ENCODE measurements around the gene MDGA2. TPM values are rescaled to one million over a fixed set of nuclear protein-coding genes. Genes with fewer than 3 reads are reported as not detected.

MDGA2 gene
- polyA plus RNA-seq, 1 of the 3 experiments (the other 2 are of a cell fraction) = not detected

DNA sequence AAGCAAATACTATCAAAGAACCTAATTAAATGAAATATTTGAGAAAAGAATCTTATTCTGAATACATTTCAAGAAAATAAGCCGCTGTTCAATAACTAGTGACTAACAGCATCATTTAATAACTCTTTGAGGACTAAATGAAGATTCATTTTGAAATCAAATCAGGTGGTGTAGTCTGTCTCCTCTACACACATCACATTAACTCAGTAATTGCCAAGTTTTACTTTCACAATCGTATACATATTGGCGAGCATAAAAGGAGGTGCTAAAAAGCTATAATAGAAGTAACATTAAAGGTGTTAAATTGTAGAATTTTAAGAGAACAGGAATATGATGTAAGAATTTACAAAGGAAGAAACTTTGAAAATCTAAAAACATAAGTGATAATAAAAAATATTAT lies 185.1 kb downstream of the MDGA2 start:
- no peaks in the 10 kb centered on the region for H4K20me1 ChIP-seq (ENCODE audit: insufficient read depth)
- no peak for DNase-seq
- no peaks in the 10 kb centered on the region for H3K79me2 ChIP-seq (ENCODE audit: insufficient read depth)
- H3K9ac ChIP-seq = no peak overlapping the region
- H3K4me3 ChIP-seq (ENCODE audit: low read depth in 2 of 2, low read length in 1 of 2) = no peak overlapping the region
- no peaks in the 10 kb centered on the region for H3K9me2 ChIP-seq
- 5% methylated on average over 3 of the region's 3 CpGs for WGBS (ENCODE audit: low lambda C conversion rate)
- TF ChIP-seq CHD2 (IDR thresholded peaks at IDR 0.05; ENCODE audit: low read length, partially characterized antibody) (no peak), USF1 (IDR thresholded peaks at IDR 0.05; ENCODE audit: borderline replicate concordance, low read depth) (no peak), ZBTB33 (IDR thresholded peaks at IDR 0.05; ENCODE audit: borderline replicate concordance, low read depth) (no peak), NRF1 (IDR thresholded peaks at IDR 0.05; ENCODE audit: low read depth, low read length) (no peak), RFX5 (IDR thresholded peaks at IDR 0.05; ENCODE audit: low read length) (no peak), JUND (IDR thresholded peaks at IDR 0.05) (no peak), TCF12 (IDR thresholded peaks at IDR 0.05) (no peak), TEAD4 (IDR thresholded peaks at IDR 0.05; ENCODE audit: borderline replicate concordance, insufficient read depth) (no peak), MXI1 (IDR thresholded peaks at IDR 0.05; ENCODE audit: low read depth, low read length) (no peak), CTCF (IDR thresholded peaks at IDR 0.05) (no peak), GABPA (IDR thresholded peaks at IDR 0.05; ENCODE audit: low read depth) (no peak), PBX3 (IDR thresholded peaks at IDR 0.05) (no peak), FOXM1 (IDR thresholded peaks at IDR 0.05; ENCODE audit: low read depth) (no peak)
- TF ChIP-seq, protein P1, sequence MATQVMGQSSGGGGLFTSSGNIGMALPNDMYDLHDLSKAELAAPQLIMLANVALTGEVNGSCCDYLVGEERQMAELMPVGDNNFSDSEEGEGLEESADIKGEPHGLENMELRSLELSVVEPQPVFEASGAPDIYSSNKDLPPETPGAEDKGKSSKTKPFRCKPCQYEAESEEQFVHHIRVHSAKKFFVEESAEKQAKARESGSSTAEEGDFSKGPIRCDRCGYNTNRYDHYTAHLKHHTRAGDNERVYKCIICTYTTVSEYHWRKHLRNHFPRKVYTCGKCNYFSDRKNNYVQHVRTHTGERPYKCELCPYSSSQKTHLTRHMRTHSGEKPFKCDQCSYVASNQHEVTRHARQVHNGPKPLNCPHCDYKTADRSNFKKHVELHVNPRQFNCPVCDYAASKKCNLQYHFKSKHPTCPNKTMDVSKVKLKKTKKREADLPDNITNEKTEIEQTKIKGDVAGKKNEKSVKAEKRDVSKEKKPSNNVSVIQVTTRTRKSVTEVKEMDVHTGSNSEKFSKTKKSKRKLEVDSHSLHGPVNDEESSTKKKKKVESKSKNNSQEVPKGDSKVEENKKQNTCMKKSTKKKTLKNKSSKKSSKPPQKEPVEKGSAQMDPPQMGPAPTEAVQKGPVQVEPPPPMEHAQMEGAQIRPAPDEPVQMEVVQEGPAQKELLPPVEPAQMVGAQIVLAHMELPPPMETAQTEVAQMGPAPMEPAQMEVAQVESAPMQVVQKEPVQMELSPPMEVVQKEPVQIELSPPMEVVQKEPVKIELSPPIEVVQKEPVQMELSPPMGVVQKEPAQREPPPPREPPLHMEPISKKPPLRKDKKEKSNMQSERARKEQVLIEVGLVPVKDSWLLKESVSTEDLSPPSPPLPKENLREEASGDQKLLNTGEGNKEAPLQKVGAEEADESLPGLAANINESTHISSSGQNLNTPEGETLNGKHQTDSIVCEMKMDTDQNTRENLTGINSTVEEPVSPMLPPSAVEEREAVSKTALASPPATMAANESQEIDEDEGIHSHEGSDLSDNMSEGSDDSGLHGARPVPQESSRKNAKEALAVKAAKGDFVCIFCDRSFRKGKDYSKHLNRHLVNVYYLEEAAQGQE (IDR thresholded peaks at IDR 0.05; ENCODE audit: low read depth, low read length) = no peak
- TF ChIP-seq, protein P2, sequence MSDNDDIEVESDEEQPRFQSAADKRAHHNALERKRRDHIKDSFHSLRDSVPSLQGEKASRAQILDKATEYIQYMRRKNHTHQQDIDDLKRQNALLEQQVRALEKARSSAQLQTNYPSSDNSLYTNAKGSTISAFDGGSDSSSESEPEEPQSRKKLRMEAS (IDR thresholded peaks at IDR 0.05; ENCODE audit: low read depth) = no peak
- no peaks in the 10 kb centered on the region for H3K36me3 ChIP-seq (replicated peaks in 1 of 2; ENCODE audit: control insufficient read depth in 1 of 2, insufficient read depth in 2 of 2, low read length in 1 of 2)
- H3K27me3 ChIP-seq (ENCODE audit: insufficient read depth) = no peaks in the 10 kb centered on the region
- H3K9me3 ChIP-seq = no peaks in the 10 kb centered on the region
- H3F3A ChIP-seq (replicated peaks; ENCODE audit: insufficient read depth) = no peaks in the 10 kb centered on the region
- no peaks in the 10 kb centered on the region for H3K4me1 ChIP-seq (ENCODE audit: control insufficient read depth in 1 of 2, insufficient read depth in 2 of 2, low read depth in 1 of 2, low read length in 1 of 2)
- ChIA-PET CTCF (no interaction called here), POLR2A (no interaction called here)
- H3K4me2 ChIP-seq = no peak overlapping the region
- no peak overlapping the region for H3K27ac ChIP-seq (ENCODE audit: low read depth in 2 of 2, low read length in 1 of 2)
- H2AFZ ChIP-seq (ENCODE audit: low read depth) = no peak overlapping the region

Measured in SK-N-SH (cell line).